SKM-1 (cell line): ENCODE measurements around the gene FOXRED2.
"Not testable (repeated sequence)": the region's sequence is repeated elsewhere in the genome, so short reads cannot be mapped to it uniquely, and the experiment has no call there.

ENCODE experiments used
- DNase-seq: peaks from one replicate; lab custom pipeline; 2025; ENCODE audit not compliant: unreplicated experiment; lab: John Stamatoyannopoulos, UW

The FOXRED2 gene

DNA sequence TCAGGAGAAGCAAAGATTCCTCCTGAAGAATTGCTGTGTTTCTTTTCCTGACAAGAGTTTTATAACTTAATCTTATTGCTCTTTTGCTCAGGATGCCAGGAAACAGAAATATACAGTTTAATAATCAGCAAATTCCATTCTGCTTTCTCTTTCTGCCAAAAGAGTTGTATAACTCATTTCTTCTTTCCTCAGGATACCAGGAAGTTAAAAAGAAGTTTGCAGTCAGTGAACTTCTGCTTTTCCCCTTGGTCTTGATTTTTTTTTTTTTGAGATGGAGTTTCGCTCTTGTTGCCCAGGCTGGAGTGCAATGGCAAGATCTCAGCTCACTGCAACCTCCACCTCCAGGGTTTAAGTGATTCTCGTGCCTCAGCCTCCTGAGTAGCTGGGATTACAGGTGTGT, 13.1 kb upstream of the FOXRED2 start:
- not testable (repeated sequence) for DNase-seq

DNA sequence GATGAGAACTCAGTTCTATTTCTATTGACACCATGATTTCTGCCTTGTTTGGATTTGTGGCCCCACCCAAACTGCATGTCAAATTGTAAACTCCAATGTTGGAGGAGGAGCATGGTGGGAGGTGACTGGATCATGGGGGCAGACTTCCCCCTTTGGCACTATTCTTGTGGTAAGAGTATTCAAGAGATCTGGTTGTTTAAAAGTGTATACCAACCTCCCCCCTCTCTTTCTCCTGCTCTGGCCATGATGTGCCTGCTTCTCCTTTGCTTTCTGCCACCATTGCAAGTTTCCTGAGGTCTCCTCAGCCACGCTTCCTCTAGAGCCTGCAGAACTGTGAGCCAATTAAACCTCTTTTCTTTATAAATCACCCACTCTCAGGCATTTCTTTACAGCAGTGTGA, 7.9 kb upstream of the FOXRED2 start:
- DNase-seq = no peak

DNA sequence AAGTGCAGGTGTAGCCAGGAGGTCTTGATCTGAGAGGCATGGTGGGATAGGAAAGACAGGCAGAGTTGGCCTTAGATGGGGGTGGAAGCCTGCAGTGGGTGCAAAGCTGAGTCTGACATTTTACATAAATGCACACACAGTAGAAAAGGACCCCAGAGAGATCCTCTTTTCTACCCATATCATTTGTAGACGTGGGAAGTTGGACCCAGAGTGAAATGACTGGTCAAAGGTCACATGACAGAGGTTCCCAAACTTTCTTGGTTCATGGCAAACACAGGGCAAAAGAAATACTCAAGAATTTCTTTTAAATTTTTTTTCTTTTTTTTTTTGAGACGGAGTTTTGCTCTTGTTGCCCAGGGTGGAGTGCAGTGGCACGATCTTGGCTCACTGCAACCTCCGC, 6.2 kb upstream of the FOXRED2 start:
- no peak for DNase-seq

DNA sequence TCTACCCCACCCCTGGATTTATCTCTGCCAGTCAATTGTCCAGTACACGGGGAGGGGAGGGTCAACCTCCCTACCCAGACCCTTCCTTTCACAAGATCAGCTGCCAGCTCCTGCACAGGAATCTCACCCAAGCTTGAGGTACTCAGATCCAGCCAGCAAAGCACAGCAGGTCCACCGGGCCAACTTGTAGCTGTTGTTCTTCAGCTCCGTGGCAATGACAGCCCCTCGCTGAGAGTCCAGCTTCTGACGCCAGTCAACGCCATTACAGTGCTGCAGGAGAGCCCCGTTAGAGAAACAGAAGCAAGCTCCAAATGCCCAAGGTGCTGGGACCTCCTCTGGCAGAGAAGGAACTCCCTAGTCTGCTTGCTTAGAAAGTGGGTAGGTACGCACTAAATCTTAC, 5.5 kb upstream of the FOXRED2 start:
- DNase-seq = no peak

DNA sequence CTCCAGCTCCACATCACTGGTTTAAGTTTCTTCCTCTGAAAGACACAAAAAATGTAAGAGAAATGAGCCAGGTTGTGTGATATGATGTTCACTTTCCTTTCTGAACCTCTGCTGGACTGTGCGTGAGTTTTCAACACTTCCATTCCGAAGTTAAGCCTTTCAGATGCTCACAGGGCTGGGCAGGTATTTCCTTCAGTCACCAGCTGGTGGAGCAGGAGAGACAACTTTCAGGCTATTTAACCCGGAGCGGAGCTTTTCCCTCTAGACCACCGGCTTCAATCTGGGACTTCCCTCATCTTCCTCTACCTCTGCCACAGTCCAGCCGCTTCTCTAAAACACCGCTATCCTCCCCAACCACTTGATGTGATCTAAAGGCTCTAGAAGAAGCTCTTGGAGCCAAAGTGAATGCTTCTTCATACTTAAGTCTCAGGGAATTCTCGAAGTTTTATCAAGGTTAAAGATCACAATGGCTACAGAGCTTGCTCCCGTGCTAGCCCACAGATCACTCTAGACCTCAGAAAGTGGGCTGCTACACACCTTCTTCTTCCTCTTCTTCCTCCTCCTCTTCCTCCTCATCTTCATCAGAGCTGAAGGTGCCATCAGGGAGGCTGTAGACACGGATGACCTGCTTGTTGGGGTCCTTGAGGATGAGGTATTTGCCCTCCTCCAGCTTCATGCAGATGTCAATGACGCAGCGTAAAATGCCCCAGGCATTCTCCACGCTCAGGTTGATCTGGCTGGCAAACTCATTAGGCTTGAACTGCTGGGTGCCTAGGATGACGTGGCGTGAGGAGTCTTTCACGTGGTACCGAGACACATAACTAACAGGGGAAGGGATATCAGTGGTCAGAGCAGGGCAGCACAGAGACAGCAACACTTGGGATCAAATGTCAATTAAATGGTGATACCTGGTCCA, 4.4 kb upstream of the FOXRED2 start:
- DNase-seq = no peak

DNA sequence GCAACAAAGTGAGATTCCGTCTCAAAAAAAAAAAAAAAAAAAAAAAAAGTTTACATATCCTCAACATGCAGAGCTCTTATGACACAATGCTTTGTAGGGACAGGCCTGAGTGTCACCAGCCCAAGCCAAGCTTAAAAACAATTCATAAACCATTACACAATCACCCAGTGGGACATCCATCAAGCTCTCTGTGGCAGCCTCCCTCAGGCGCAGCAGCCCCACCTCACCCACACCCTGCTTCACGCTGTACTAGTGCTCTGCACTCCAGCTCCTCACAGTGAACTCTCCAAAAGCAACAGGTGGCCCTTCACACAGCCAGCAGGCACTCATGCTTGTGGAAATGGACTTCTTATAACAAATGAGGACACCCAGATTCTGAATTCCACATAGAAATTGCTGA, 3.5 kb upstream of the FOXRED2 start:
- no peak for DNase-seq

DNA sequence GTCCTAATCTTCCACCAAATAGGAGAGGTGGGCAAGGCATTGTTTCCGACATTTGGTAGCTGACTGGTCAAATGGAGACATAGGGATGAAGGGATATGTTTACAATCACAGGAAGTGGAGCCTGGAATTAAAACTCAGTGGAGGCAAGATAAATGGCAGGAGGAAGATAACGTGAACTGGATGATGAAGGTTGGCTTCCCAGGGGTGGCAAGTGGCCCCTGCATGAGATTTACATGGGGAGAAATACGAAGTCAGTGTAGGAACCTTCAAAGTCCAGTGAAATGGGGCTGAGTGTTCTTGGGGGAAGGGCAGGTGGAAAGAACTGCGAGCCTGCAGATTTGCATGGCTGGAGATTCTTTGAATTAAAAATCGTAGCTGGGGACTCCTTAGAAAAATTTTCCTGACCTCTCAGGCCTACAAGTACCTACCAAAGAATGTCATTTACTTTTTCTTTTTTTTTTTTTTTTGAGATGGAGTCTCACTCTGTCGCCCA, 724 bp upstream of the FOXRED2 start:
- no peak for DNase-seq

DNA sequence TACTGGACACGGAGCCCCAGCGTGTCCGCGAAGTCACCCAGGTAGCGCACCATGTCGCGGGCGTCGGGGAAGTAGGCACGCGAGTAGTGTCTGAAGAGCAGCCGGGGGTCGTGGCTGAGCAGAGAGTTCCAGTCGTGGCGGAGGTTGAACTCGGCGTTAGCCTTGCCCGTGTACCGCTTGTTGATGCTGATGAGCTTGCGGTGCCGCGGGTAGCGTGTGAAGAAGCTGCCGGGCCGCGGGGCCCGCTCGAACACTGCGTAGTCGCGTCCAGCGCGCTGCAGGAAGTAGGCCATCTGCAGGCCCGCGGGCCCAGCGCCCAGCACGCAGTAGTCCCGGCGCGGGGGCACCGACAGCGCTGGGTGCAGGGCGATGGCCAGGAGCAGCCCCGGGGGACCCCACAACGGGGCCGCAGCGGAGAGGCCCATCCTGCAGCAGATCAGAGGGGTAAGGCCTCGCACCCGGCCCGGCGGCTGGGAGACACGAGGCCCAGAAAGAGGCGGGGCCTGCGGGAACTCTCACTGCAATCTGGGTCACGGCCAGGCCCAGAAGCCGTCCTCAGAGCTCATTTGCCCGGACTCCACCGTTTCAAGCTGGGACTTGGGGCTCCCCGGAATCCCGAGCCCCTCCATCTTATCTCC, 723 bp downstream of the FOXRED2 start:
- DNase-seq = no peak

DNA sequence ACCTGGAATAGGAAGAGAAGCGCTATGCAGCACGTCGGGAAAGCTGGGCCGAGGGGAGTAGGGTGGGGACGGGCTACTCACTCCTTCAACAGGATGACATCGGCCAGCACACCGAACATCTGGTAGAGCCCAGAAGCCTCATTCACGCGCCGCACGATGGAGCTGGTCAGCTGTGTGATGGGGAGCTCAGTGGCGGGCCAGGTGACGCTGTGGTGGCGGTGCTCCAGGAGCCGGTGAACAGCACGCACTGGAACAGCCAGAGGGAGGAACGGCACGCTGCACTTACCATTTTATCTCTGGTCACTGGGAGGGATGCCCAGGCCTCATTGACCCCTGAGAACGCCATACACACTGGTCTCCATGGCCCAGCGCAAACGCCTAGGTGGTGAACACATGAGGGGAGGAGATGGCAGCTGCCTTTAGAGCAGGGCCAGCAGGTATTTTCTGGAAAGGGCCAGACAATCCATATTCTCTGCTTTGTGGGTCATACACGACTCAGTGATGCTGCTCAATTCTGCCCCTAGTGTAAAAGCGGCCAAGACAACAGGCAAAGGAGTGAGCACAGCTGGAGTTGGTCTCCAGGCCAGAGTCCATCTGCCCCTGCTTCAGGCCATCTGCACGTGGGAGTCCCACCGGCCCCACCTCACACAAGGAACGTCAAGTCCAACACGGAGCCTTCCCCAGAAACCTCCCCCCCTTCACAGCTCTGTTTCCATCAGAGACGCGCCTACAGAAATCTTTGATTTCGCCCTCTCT, 8.8 kb downstream of the FOXRED2 start:
- no peak for DNase-seq

DNA sequence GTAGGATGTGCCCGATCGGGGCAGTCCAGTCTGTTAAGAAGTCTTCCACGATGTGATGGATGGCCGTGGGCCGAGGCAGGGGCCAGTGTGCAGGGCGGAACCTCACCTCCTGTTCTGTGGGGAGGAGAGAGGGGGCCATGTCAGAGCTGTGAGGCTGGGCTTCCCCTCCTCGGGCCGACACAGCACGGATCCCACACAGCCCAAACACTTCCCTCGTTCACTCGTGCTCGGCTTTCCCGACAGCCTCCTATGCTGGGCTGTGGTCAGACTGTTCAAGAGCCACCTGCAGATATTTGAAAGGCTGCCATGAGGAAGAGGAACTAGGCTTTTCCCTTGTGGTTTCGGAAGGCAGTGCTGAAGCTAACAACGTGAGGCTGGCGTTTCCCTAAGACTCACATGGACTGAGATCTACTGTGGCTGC, 13.1 kb downstream of the FOXRED2 start:
- peak; percentile 90 for DNase-seq

DNA sequence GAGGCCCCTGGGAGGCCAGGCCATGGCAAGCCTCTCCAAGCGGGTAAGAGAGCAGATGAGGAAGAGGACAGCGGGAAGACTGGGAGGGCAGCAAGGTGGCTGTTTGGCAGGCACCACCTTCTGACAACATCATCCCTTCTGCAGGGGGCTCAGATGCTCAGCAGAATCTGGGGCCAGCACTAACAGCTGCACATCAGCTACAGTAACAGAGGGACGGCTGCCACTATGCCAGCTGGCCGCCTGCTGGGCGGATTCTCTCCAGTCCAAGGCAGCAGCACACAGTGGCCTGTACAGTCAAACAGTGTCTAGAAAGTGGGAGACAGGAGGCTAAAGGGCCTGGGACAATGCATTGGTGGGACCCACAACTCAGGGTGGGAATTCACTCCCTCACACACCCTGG, 14.7 kb downstream of the FOXRED2 start:
- DNase-seq = no peak

DNA sequence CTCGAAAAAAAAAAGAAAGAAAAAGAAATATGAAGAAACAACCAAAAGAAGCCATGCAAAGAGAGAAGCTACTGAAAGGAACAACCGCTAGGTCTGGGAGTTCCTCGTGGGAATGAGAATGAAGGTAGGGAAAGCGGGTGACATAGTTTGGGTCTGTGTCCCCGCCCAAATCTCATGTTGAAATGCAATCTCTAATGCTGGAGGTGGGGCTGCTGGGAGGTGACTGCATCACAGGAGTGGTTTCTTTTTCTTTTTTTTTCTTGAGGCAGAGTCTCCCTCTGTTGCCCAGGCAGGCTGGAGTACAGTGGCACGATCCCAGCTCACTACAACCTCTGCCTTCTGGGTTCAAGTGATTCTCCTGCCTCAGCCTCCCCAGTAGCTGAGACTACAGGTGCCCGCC, 15.7 kb downstream of the FOXRED2 start:
- DNase-seq = no peak

DNA sequence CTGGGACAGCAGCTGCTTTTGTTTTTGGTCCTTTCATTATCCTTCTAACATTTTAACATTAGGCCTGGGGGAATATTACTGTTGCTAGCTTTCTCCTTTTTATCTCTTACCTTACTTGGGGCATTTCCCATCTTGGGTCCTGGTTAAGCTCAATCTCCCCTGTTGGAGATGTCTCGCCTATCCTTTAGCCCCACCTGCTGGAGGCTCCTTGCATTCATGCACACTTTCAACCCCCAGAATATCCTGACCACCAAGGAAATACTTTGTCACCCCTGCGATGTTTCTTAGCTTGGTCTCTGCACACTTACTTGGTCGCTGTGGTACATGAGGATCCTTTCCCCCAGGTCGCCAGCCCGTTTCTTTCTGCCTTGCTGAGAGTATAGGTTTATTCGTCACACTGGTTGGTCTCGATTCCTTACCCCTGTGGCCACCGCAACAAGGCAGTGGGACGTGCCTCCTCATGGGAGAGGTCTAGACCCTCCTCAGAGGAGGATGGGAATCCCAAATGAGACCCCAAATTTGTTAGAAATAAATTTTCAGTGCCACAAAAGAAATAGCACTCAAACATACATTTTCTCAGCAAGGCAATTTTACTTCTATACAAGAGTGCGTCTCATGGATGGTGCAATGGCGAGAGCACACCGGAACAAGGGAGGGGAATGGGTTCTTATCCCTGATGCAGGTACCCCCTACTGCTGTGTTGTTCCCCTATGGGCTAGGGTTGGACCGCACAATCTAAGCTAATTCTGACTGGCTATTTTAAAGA, 20.0 kb downstream of the FOXRED2 start:
- peak; percentile 12 for DNase-seq

DNA sequence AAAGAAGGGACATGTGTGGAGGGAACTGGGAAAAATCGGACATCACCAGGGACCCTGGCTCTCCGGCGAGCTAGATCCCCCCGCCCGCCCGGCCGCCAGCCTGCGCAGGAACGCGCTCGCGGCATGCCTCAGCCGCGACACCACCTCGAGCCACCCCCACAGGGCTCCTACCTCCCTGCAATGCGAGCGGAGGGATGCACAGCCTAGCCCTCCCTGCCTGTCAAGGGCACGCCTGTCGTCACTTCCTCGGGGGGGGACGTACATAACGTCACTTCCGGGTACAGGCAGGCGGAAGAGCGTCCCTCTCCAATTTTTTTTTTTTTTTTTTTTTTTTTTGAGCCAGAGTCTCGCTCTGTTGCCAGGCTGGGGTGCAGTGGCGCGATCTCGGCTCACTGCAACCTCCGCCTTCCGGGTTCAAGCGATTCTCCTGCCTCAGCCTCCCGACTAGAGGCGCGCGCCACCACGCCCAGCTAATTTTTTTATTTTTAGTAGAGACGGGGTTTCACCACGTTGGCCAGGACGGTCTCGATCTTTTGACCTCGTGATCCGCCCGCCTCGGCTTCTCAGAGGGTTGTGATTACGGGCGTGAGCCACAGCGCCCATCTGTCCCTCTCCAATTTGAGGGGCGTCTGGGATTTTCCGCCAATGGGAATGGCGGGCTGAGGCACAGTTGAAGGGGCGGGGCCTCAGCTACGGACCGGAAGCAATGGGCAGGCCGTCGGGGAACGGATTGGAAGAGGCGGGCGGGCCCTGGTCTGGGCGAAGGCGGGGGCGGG, 25.3 kb downstream of the FOXRED2 start, which contains the start of gene TXN2:
TXN2 (minus strand) TSS at position 248 of the 776 bp plus-strand sequence. CDS start 803 bp downstream, outside the sequence.
- peak; percentile 96 for DNase-seq

DNA sequence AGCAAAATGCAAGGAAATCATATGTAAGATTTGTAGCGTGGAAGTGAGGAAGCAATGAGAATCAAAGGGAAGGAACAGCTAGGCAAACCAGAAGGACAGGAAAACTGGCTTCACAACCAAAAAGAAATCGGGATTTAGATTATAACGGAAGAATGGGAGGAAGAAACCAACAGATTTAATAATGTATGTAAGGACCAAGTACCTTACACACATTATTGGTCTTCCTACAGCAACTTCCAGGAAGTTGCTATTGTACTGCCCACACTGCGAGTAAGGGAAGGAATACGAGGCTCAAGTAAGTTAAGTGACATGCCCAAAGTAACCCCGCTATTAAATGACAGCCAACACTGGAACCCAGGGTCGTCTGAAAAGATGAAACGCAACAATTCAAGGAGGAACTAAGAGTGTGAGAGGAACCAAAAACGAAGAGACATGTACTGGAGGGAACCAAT, 25.9 kb downstream of the FOXRED2 start:
- no peak for DNase-seq

DNA sequence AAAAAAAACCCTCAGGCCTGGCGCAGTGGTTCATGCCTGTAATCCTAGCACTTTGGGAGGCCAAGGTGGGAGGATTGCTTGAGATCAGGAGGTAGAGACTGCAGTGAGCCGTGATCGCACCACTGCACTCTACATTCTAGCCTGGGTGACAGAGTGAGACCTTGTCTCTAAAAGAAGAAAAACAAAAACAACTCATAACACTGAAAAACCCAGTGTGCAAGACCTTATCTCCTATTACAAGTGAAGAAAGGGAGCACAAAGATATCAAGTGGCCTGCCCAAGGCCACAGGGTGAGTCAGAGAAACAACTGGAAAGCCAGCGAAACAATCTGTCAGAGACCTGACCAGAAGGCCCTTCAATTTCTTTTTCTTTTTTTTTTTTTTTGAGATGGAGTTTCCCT, 27.9 kb downstream of the FOXRED2 start:
- no peak for DNase-seq

DNA sequence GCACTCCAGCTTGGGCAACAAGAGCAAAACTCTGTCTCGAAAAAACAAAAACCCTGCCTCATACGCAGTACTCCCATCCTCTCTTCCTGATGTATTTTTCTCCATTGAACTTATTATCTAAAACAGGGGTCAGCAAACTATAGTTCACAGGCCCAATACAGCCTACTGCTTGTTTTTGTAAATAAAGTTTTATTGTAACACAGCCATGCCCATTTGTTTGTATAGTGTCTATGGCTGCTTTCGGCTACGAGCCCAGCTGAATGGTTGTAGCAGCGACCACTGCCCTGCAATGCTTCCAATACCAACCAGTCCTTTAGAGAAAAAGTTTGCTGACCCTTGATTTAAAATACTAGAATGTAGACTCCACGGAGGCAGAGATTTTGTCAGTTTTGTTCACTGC, 31.5 kb downstream of the FOXRED2 start:
- no peak for DNase-seq

DNA sequence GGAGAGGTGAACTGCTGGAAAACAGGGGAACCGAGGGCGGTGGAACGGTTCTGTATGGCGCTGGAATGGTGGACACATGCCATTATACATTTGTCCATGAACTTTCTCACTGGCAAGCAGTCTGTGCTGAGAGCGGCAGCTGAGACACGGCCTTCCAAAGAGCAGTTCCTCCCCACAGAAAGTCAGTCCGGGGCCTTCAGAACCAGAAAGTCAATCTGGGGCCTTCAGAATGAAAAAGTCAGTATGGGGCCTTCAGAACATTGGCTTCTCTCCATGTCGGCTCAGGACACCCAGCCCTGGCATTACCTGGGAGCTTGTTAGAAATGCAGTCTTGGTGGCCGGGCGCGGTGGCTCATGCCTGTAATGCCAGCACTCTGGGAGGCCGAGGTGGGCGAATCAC, 34.2 kb downstream of the FOXRED2 start:
- no peak for DNase-seq

DNA sequence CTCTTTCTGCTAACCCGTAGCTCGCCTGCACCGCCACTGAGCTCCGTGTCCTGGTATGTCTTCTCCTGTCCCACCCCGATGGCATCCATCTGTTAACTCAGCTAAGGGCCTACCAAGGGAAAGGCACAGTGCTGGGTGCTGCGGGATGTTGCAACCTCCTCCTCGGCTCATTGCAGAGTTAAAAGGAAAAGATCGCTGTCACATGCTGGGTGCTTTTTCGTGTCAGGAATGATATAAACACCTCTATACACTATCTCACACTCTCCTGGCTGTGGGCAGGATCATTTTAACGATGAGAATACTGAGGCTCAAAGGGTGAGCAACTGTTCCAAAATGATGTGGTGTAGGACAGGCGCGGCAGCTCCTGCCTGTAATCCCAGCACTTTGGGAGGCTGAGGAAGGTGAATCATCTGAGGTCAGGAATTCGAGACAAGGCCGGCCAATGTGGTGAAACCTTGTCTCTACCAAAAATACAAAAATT, 35.5 kb downstream of the FOXRED2 start:
- DNase-seq = no peak

DNA sequence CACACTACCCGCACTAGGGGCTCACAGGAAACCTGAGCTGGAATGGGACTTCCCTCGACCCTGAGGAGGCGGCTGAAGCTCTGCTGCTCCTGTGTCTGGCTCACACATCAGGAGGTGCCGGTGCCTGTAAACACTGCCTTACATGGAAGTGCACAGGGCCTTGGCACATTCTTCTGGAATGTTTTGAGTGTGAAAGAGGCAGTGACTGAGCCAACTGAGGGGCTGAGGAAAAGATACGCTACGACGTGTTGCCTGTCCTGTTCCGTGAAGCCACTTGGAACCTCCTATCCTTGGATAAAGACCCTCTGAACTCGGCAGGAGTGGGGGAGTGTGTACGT, 35.9 kb downstream of the FOXRED2 start:
- no peak for DNase-seq
